ENCODE measurements around the gene COX20.
"Not testable (repeated sequence)": the region's sequence is repeated elsewhere in the genome, so short reads cannot be mapped to it uniquely, and the experiment has no call there.

COX20 gene

GRCh38 chr1:244804841-244805240, 30.6 kb upstream of the COX20 start:
- TF ChIP-seq POLR2A (IDR thresholded peaks at IDR 0.05; ENCODE audit: low read length) (no peak), GATA1 (IDR thresholded peaks at IDR 0.05; ENCODE audit: low read depth, low read length) (no peak)
- no peak for DNase-seq

DNA sequence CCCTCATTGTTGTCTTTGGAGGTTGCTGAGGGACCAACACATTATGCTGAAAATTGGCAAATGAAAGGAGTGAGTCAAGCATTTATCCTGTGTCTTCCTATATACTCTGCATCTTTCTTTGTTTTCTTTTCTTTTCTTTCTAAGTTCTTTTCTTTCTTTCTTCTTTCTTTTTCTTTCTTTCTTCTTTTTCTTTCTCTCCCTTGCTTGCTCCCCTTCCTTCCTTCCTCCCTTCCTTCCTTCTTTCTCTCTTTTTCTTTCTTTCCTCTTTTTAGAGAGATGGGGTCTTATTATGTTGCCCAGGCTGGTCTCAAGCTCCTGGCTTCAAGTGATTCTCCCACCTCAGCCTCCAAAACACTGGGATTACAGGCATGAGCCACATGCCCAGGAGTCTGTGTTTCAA, 28.3 kb upstream of the COX20 start:
- TF ChIP-seq POLR2A (IDR thresholded peaks at IDR 0.05; ENCODE audit: low read length) (no peak), GATA1 (IDR thresholded peaks at IDR 0.05; ENCODE audit: low read depth, low read length) (no peak)

GRCh38 chr1:244810221-244810620, 25.2 kb upstream of the COX20 start:
- no peak for DNase-seq
- no peak for TF ChIP-seq POLR2A (IDR thresholded peaks at IDR 0.05; ENCODE audit: low read length)
- no peak for TF ChIP-seq GATA1 (IDR thresholded peaks at IDR 0.05; ENCODE audit: low read depth, low read length)

More for the DNA sequence above, 28.3 kb upstream of the COX20 start:
- no peak for DNase-seq

DNA sequence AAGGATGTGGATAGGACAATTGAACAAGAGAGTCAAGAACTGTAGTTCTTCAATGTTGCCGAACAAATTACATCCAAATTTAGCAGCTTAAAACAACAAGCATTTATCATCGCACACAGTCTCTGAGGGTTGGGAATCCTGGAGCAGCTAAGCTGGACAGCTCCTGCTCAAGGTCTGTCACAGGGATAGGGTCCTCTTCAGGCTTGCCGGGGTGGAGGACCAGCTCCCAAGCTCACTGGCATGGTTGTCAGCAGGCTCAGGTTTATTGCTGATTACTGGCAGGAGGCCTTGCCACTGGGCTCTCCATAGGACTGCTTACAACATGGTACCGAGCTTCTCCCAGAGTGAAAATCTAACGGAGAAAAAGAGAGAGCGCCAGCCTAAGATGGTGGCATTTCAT, 22.1 kb upstream of the COX20 start:
- DNase-seq, result no peak
- TF ChIP-seq POLR2A (IDR thresholded peaks at IDR 0.05; ENCODE audit: low read length) (no peak), GATA1 (IDR thresholded peaks at IDR 0.05; ENCODE audit: low read depth, low read length) (no peak)

DNA sequence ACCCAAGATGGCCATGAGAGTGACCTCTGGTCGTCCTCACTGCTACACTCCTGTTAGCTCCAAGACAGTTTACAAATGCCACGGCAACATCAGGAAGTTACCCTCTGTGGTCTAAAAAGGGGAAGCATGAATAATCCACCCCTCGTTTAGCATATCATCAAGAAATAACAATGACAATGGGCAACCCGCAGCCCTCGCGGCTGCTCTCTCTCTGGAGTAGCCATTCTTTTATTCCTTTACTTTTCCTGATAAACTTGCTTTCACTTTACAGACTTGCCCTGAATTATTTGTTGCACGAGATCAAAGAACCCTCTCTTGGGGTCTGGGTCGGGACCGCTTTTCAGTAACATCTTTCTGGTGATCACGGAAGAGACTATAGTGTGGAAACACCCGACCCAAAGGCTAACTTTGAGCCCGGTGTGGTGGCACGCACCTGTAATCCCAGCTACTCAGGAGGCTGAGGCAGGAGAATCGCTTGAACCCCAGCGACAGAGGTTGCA, 19.8 kb upstream of the COX20 start:
- no peak for DNase-seq
- TF ChIP-seq POLR2A (IDR thresholded peaks at IDR 0.05; ENCODE audit: low read length) (no peak), GATA1 (IDR thresholded peaks at IDR 0.05; ENCODE audit: low read depth, low read length) (no peak)

GRCh38 chr1:244817415-244817894, 18.0 kb upstream of the COX20 start:
- no peak for DNase-seq

DNA sequence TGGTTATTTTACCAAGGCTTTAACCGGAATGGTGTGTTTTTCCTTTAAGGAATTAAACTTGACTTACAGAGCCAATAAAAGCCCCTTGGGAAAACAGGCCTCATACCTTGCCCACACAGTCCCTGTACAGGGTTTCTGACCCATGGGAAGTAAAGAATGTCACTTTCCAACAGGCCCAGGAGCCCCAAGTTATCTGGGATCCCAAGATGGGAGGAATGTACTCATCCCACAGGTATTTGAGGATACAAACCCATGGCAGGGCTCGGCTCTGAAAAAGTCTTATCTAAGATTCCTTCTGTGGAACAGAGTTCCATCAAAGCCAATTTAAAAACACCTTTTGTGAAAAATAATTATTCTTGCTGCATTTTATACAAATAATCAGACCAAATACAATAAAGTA, 15.3 kb upstream of the COX20 start:
- TF ChIP-seq GATA1 (IDR thresholded peaks at IDR 0.05; ENCODE audit: low read depth, low read length) (no peak), POLR2A (IDR thresholded peaks at IDR 0.05; ENCODE audit: low read length) (no peak)
- no peak for DNase-seq

More at GRCh38 chr1:244817415-244817894, 18.0 kb upstream of the COX20 start:
- no peak for TF ChIP-seq POLR2A (IDR thresholded peaks at IDR 0.05; ENCODE audit: low read length)
- no peak for TF ChIP-seq GATA1 (IDR thresholded peaks at IDR 0.05; ENCODE audit: low read depth, low read length)

DNA sequence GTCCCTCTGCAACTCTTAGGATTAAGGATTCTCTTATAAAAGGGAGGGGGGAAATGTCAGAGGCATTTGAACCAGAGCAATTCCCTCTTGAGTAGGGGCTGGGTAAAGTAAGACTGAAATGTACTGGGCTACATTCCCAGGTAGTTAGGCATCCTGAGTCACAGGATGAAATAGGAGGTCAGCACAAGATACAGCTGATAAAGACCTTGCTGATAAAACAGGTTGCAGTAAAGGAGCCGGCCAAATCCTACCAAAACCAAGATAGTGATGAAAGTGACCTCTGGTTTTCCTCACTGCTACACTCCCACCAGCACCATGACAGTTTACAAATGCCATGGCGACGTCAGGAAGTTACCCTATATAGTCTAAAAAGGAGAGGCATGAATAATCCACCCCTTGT, 14.3 kb upstream of the COX20 start:
- DNase-seq, result no peak
- no peak for TF ChIP-seq POLR2A (IDR thresholded peaks at IDR 0.05; ENCODE audit: low read length)
- no peak for TF ChIP-seq GATA1 (IDR thresholded peaks at IDR 0.05; ENCODE audit: low read depth, low read length)

DNA sequence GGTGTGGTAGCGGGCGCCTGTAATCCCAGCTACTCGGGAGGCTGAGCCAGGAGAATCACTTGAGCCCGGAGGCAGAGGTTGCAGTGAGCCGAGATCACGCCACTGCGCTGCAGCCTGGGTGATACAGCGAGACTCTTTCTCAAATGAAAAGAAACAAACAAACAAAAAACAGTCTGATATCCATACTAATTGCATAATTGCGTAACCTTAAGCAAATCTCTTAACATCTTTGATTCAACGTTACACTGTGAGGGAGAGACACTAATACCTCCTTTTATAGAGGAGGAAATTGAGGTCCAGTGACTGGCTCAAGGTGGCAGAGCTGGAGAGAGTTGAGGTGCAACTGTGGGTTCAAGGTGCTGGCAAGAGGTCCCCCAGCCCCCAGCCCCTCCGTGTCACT, 12.6 kb upstream of the COX20 start:
- TF ChIP-seq GATA1 (IDR thresholded peaks at IDR 0.05; ENCODE audit: low read depth, low read length) (no peak), POLR2A (IDR thresholded peaks at IDR 0.05; ENCODE audit: low read length) (no peak)

DNA sequence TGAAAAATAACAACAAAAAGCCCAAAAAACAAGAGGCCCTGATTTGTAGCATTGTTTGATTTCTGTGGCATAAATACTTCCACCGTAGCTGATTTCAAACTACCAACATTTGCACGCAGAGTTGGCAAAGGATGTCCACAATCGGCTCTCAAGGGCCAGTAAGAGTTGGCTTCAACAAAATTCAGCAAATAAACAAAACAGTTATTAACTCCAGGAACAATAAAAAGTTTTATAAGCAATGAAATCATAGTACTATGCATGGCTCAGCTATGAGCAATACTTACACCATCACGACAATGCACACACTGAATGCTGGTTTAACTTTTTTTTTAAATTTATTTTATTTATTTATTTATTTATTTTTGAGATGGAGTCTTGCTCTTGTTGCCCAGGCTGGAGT, 8.7 kb upstream of the COX20 start:
- TF ChIP-seq POLR2A (IDR thresholded peaks at IDR 0.05; ENCODE audit: low read length) (no peak), GATA1 (IDR thresholded peaks at IDR 0.05; ENCODE audit: low read depth, low read length) (no peak)

More for the DNA sequence above, 12.6 kb upstream of the COX20 start:
- DNase-seq, result no peak

DNA sequence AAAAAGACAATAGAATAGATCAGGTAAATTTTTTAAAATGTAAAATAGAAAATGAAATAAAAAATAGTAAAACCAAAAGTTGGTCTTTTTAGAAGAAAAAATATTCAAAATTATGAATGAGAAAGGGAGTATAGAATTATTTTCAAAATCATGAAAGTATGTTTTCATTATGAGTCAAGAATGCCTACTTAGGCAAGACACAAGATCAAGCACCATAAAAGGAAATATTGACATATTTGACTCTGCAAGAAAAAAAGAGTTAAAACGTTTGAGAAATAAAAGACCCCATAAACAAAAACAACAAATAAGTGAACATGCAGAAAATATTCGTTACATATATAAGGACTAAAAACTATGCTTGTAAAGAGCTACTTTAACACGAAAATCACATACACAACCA, 4.8 kb upstream of the COX20 start:
- DNase-seq, result no peak
- TF ChIP-seq POLR2A (IDR thresholded peaks at IDR 0.05; ENCODE audit: low read length) (no peak), GATA1 (IDR thresholded peaks at IDR 0.05; ENCODE audit: low read depth, low read length) (no peak)

More for the DNA sequence above, 8.7 kb upstream of the COX20 start:
- DNase-seq, result no peak

DNA sequence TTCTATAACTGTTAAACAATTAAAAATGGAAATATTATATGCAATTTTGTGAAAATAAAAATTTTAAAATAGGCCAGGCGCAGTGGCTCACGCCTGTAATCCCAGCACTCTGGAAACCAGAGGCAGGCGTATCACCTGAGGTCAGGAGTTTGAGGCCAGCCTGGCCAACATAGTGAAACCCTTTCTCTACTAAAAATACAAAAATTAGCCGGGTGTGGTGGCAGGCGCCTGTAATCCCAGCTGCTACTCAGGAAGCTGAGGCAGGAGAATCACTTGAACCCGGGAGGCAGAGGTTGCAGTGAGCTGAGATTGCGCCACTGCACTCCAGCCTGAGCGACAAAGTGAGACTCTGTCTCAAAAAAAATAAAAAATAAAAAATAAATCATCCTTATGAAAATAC, 2.2 kb upstream of the COX20 start:
- DNase-seq, result not testable (repeated sequence)

DNA sequence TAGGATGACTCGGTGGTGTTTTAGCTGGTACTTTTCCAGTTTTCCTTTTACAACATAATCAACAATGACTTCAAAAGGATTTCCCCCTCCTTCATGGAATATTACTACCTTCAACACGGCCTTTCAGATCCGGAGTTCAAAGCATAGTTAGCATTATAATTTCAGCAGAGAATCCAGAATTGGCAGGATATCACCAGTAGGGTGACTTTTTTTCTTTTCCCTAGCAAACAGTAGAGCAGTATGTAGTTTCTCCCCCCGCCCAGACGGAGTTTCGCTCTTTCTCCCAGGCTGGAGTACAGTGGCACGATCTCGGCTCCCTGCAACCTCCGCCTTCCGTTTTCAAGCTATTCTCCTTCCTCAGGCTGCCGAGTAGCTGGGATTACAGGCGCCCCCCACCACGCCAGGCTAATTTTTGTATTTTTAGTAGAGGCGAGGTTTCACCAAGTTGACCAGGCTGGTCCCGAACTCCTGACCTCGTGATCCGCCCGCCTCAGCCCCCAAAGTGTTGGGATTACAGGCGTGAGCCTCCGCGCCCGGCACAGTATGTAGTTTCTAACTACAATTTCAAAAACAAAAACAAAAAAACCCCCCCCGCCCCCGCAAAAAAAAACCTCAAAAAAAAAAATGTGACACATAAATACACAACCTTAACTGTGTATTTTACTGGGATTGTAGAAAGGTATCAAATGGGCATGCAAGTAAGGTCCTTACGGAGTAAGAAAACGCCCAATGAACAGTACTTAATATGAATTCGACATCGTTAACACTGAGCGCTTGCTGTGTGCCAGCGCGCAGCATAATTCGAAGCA, 1.5 kb upstream of the COX20 start:
- DNase-seq, result peak; percentile 90 to 91
- TF ChIP-seq GATA1 (IDR thresholded peaks at IDR 0.05; ENCODE audit: low read depth, low read length), result no peak
- TF ChIP-seq POLR2A (IDR thresholded peaks at IDR 0.05; ENCODE audit: low read length), result peak; percentile 65

- DNase-seq, result peak; percentile 94
These were observed 749 bp upstream of the COX20 start for GRCh38 chr1:244834543-244835275.

More at GRCh38 chr1:244834543-244835275, 749 bp upstream of the COX20 start:
- peak; percentile 86 for TF ChIP-seq POLR2A (IDR thresholded peaks at IDR 0.05; ENCODE audit: low read length)
- no peak for TF ChIP-seq GATA1 (IDR thresholded peaks at IDR 0.05; ENCODE audit: low read depth, low read length)
